ENCODE measurements around the gene TAS1R3.
"Not testable (repeated sequence)": the region's sequence is repeated elsewhere in the genome, so short reads cannot be mapped to it uniquely, and the experiment has no call there.

The TAS1R3 gene

GRCh38 chr1:1309251-1310108 is 21.6 kb upstream of the TAS1R3 start:
- DNase-seq, result no peak

- no peak for DNase-seq
Observed at GRCh38 chr1:1310109-1310385, 21.0 kb upstream of the TAS1R3 start.

DNA sequence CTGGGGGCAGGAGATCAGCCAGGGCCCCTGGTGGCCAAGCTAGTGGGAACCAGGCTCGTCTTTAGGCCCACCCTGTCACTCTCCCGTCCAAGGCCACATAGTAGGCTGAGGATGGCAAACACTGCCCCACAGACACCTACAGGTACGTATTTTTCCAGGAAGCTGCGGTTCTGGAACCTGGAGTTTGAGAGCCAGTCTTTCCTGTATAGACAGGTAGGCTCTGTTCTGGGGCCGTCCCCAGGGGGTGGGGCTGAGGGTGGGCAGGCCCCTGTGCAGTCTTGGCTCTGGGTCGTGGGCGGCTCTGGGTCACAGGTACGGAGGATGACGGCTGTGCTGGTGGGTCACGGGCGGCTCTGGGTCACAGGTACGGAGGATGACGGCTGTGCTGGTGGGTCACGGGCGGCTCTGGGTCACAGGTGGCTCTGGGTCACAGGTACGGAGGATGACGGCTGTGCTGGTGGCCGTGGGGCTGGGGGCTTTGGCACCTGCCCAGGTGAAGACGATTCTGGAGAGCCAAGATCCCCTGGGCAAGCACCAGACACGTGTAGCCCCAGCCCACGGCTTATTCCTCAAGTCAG is 20.5 kb upstream of the TAS1R3 start:
- DNase-seq, result no peak

DNA sequence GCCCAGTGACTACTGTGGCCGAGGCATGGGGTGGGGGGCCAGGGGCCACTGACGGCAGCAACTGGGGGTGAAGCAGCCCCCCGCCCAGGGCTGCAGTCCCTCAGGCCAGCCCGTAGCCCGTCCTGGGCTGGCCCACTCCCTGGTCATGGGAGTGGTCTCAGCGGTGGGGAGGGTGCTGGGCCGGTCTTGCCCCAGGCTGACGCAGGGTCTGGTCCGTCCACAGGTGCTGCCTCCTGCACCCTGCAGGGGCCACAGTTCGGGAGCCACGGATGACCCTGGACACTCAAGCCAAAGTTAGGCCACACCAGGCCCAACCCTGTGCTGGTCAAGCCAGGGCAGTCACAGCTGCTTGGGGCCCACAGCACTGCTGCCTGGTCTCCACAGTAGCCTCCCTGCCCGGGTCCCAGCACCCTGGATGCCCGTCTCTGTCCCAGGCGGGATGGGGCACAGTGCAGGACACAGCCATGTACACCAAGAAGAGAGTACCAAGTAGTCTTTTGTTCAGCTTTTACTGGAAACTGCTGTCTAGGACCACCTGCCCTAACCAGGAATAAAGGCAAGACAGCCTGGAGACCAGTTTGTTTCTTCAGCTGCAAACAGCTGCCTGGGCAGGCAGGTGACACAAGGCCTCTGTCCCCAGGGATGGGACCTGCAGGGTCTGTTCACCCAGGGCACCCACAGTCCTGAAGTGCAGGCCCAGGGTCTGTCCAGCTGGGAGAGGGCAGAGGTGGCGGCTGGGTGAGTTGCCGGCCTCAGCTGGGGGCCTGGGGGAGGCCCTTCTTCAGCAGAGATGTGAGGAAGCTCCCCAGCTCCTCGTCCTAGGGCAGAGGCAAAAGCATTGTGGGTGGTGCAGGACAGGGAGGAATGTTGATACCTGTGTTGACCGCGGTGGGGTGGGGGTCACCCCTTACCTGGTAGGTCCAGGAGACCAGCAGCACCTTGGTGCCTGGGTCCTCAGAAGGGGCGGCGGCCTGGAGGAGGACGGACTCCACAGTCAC is 19.7 kb upstream of the TAS1R3 start:
- DNase-seq, result no peak

- no peak for DNase-seq
Observed at GRCh38 chr1:1312450-1313314, 18.4 kb upstream of the TAS1R3 start.

GRCh38 chr1:1313500-1314236 is 17.4 kb upstream of the TAS1R3 start:
- DNase-seq, result no peak

- DNase-seq, result no peak
Observed at GRCh38 chr1:1314237-1314586, 16.9 kb upstream of the TAS1R3 start.

DNA sequence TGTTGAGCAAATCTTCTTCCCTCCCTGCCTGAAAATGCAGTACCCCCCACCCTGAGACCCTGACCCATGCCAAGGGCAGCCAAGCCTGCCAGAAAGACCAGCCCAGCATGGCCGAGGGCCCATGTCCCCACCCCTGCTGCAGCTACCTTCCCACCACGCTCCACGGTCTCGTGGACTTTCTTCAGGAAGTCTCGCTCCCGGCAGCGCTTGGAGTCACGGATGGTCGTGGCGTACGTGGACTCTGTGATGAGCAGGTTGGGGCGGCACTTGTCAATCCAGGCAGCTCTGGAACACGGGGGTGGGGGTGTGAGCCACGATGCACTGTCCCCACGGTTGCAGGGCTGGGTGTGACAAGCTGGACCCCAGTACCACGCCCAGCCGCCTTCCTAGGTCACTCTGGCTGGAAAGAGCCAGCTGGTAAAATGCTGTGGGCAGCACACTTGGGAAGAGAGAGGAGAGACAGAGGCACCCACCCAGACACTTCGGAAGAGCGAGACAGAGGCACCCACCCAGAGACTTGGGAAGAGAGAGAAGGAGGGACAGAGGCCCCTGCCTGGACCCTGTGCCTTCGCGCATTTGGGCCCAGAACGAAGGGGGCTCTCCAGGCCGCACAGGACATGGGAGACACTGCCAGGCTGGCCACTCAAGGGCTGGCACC is 16.3 kb upstream of the TAS1R3 start:
- no peak for DNase-seq

DNA sequence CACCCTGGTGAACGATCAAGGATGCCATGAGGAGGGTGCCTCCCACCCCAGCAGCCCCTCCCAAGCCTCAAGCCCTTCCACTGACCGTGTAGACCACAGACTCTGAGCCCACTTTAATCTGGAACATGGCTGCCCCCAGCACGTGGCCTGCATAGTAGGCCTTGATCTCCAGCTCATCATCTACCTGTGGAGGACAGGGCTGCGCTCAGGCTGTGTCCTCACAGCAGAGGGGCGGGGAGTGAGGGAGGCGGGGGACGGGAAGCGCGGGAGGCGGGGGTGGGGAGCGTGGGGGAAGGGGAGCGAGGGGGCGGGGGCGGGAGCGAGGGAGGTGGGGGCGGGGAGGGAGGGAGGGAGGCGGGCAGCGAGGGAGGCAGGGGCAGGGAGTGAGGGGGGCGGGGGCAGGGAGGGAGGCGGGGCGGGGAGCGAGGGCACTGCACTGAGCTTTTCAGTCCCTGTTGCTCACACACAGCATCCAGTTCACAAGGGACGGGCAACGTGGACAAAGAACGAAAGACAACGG is 15.6 kb upstream of the TAS1R3 start:
- DNase-seq, result no peak

DNA sequence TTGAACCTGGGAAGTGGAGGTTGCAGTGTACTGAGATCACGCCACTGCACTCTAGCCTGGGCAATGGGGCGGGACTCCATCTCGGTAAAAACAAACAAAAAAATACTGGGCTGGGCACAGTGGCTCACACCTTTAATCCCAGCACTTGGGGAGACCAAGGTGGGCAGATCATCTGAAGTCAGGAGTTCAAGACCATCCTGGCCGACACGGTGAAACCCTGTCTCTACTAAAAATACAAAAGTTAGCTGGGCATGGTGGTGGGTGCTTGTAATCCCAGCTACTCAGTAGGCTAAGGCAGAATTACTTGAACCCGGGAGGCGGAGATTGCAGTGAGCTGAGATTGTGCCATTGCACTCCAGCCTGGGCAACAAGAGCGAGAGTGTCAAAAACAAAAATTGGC is 14.9 kb upstream of the TAS1R3 start:
- not testable (repeated sequence) for DNase-seq

DNA sequence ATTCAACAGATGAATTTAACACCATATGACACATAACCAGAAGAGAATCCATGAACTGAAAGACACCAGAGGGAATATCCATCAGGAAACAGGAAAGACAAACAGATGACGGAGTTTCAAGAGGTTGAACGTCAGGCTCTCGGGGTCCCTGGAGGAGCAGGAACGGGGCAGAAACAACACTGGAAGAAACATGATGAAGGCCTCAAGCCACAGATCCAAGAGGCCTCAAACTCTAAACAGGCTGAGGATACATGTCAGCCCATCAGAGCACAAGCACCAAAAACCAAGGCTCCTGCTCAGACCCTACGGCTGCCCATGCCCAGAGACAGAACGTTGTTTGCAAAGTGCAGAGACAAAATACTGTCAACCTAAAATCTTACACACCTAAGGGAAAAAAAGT is 13.7 kb upstream of the TAS1R3 start:
- DNase-seq, result no peak

- peak; percentile 95 for DNase-seq
Observed at GRCh38 chr1:1318131-1318652, 12.9 kb upstream of the TAS1R3 start.

DNA sequence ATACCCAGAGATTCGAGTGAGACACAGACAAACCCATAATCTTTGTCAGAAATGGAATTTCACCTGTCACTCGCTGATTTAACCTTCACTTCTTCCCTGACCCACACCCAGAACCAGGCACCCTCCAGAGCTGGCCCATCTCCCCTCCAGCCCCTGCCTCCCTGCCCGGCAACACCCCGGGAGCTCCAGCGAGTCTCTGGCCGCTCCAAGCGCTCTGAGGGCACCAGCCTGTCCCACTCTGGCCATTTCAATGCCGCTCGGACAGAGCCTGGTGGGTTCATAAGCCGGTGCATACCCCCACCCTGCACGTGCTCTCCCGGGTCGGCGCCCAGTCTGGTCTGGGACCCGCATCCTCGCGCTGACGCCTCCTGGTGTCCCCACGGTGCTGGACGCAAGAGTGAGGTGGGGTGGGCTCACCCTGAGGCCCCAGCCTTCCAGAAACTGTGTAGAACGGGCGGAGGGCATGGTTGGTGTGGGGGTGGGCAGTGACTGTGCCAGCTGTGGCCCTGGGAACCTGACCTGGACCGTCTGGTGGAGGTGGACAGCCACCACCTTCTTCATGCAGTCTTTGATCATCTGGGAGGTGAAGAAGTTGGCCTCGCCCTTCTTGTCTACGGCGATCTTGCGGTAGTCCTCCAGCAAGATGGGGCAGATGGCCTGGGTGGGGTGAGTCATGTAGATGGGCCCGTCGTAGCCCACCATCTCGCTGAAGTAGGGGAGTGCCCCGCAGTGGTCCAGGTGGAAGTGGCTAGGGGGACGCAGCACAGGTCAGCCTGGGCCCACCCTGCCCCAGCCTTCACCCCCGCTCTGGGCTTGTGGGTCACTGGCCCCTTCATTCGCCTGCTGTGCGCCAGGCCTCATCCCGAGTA is 12.1 kb upstream of the TAS1R3 start:
- DNase-seq, result no peak

- no peak for DNase-seq
Observed at GRCh38 chr1:1319646-1319941, 11.5 kb upstream of the TAS1R3 start.

- DNase-seq, result no peak
Observed at GRCh38 chr1:1320666-1321448, 10.2 kb upstream of the TAS1R3 start.

GRCh38 chr1:1321477-1321876 is 9.6 kb upstream of the TAS1R3 start:
- no peak for DNase-seq

DNA sequence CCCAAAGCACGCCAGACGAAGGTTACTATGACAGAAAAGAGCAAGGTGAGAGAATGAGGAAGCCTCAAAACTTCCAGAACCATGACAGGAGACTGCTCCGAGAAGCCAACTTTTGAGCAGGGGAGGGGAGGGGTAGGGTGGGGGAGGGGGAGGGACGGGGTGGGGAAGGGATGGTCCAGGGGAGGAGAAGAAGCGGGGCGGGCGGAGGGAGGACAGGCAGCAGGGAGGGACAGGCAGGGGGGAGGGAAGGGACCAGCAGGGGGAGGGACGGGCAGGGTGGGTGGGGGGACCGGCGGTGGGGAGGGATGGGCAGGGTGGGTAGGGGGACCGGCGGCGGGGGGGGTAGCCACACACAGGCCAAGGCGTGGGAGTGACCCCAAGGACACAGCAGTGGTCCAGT is 8.7 kb upstream of the TAS1R3 start:
- DNase-seq, result no peak

GRCh38 chr1:1322952-1323351 is 8.1 kb upstream of the TAS1R3 start:
- no peak for DNase-seq

GRCh38 chr1:1324084-1324523 is 7.0 kb upstream of the TAS1R3 start:
- no peak for DNase-seq

All from NCI-H226 (cell line).